K562 (cell line): ENCODE data around the gene ADAMTS2. TPM values are rescaled to one million over a fixed set of nuclear protein-coding genes. Genes with fewer than 3 reads are reported as not detected.

Experiments
- ATAC-seq: fragments of 200-7000 bp; cut with Tn5 transposase; 3 replicates; pipeline ENCODE4 v1.9.1; 2020; ENCODE audit warnings: moderate library complexity
- BruUV-seq: library from RNA; stranded (reverse); fragments of 400-500 nt; replicated peaks from 2 replicates; lab custom pipeline; 2021; lab: Mats Ljungman, UMichigan
- CTCF ChIA-PET: fragments of 300-600 bp; formaldehyde crosslinking; extraction: SDS; loops from one replicate; lab custom pipeline; 2021; ENCODE audit warnings: low intra/inter-chr PET ratio; lab: Yijun Ruan, JAX
- POLR2A ChIA-PET: fragments of 300-600, 350-650 bp; sonication (Branson Sonifier 250); formaldehyde crosslinking; extraction: SDS; loops from one replicate; lab custom pipeline; 2021; ENCODE audit warnings: antibody characterized with exemption, inconsistent platforms; lab: Yijun Ruan, JAX
- DNase-seq, 4 experiments: peaks; one replicate each; pipeline versions ENCODE4 v3.0.0 to v3.0.0-alpha.2; 2011 to 2018; ENCODE audit warnings: low spot score in 3 of 4, mixed read lengths in 3 of 4; ENCODE audit errors: extremely low read depth in 1 of 4
- FAIRE-seq: peaks from 2 replicates; lab custom pipeline; 2011; peaks lifted over from hg19 to GRCh38; lab: Jason Lieb, UNC
- H2AFZ ChIP-seq: 2 replicates; pipeline ENCODE4 v1.6.0; 2011; ENCODE audit warnings: low read depth, low read length, control low read depth, inconsistent platforms
- H3K27ac ChIP-seq: fragments of 200-600 bp; 3 replicates; pipeline ENCODE4 v1.8.0; 2011; ENCODE audit warnings: low read depth, mild to moderate bottlenecking, control low read depth, inconsistent platforms, low read length, moderate library complexity, mixed read lengths; ENCODE audit errors: extremely low read depth
- H3K27me3 ChIP-seq, 2 experiments: fragments of 300-600 bp in 1 of 2; 2 replicates in 1 of 2; 3 replicates in 1 of 2; pipeline versions ENCODE4 v1.6.0 to v1.8.0; 2011; ENCODE audit warnings: inconsistent platforms in 2 of 2, low read length in 2 of 2, mild to moderate bottlenecking in 1 of 2, mixed read lengths in 1 of 2, moderate library complexity in 1 of 2; ENCODE audit not compliant: control insufficient read depth in 2 of 2, insufficient read depth in 2 of 2
- H3K36me3 ChIP-seq: fragments of 300-600 bp; 3 replicates; pipeline ENCODE4 v1.8.0; 2011; ENCODE audit warnings: mild to moderate bottlenecking, low read length, inconsistent platforms; ENCODE audit not compliant: control insufficient read depth, insufficient read depth
- H3K4me1 ChIP-seq, 2 experiments: fragments of 200-600 bp in 1 of 2; replicated peaks in 1 of 2; 2 replicates in 1 of 2; 3 replicates in 1 of 2; pipeline versions ENCODE4 v1.5.1 to v1.8.0; 2011; ENCODE audit warnings: inconsistent platforms in 2 of 2, low read length in 2 of 2, mild to moderate bottlenecking in 1 of 2, mixed read lengths in 1 of 2, moderate library complexity in 1 of 2; ENCODE audit not compliant: control insufficient read depth in 2 of 2, insufficient read depth in 2 of 2
- H3K4me2 ChIP-seq: 2 replicates; pipeline ENCODE4 v1.6.1; 2011; ENCODE audit warnings: low read length, control low read depth, inconsistent platforms, mixed read lengths; ENCODE audit not compliant: insufficient read depth
- H3K4me3 ChIP-seq: fragments of 200-600 bp; sonication (generic), shearing (Covaris generic); 2 replicates; pipeline ENCODE4 v1.5.1; 2016; ENCODE audit warnings: control low read depth, inconsistent platforms
- H3K79me2 ChIP-seq: fragments of 200-600 bp; 3 replicates; pipeline ENCODE4 v1.8.0; 2011; ENCODE audit warnings: low read length, inconsistent platforms; ENCODE audit not compliant: control insufficient read depth, insufficient read depth
- H3K9ac ChIP-seq, 2 experiments: 2 replicates each; pipeline versions ENCODE4 v1.6.0 to v1.6.1; 2011; ENCODE audit warnings: low read depth in 2 of 2, low read length in 2 of 2, control low read depth in 1 of 2, inconsistent platforms in 1 of 2, mild to moderate bottlenecking in 1 of 2, mixed read lengths in 1 of 2; ENCODE audit not compliant: insufficient read depth in 1 of 2
- H3K9me1 ChIP-seq: one replicate; pipeline ENCODE4 v1.6.0; 2011; ENCODE audit warnings: inconsistent platforms, mild to moderate bottlenecking, low read length, moderate library complexity; ENCODE audit not compliant: control insufficient read depth, insufficient read depth
- H3K9me3 ChIP-seq: replicated peaks from 2 replicates; pipeline ENCODE4 v1.5.1; 2011; ENCODE audit warnings: low read depth, low read length, inconsistent platforms; ENCODE audit not compliant: control insufficient read depth, insufficient read depth
- H4K20me1 ChIP-seq: replicated peaks from 2 replicates; pipeline ENCODE4 v1.6.1; 2011; ENCODE audit warnings: low read length, inconsistent platforms, mixed read lengths; ENCODE audit not compliant: control insufficient read depth, insufficient read depth
- CCNT2 ChIP-seq: IDR thresholded peaks from 2 replicates; pipeline ENCODE4 v1.6.1; 2011; ENCODE audit warnings: borderline replicate concordance, low read depth, mild to moderate bottlenecking, moderate library complexity, mixed read lengths, low read length; ENCODE audit not compliant: insufficient read length; ENCODE audit errors: extremely low read depth
- KDM2B ChIP-seq: fragments of 250-450 bp; sonication (Bioruptor Pico); IDR thresholded peaks from 2 replicates; pipeline ENCODE4 v1.8.0; 2021; ENCODE audit warnings: mild to moderate bottlenecking, moderate library complexity
- RCOR1 ChIP-seq, 2 experiments: IDR thresholded peaks; 2 replicates each; pipeline ENCODE4 v1.6.1; 2012; ENCODE audit warnings: low read depth in 2 of 2, low read length in 2 of 2, borderline replicate concordance in 1 of 2, improper control_type of control experiment in 1 of 2
- SFPQ ChIP-seq: fragments of 200-400 bp; formaldehyde crosslinking; IDR thresholded peaks from 2 replicates; pipeline ENCODE4 v1.6.1; 2017; ENCODE audit warnings: mild to moderate bottlenecking, low read depth, low read length, moderate library complexity
- SRSF3 ChIP-seq: fragments of 200-400 bp; formaldehyde crosslinking; IDR thresholded peaks from 2 replicates; pipeline ENCODE4 v1.6.1; 2016; ENCODE audit warnings: mild to moderate bottlenecking, low read length, moderate library complexity; ENCODE audit not compliant: insufficient read depth
- TARDBP ChIP-seq: fragments of 450-650 bp; IDR thresholded peaks from 2 replicates; pipeline ENCODE4 v1.6.1; 2016
- TBL1XR1 ChIP-seq, 2 experiments: IDR thresholded peaks; 2 replicates each; pipeline ENCODE4 v1.6.1; 2012; ENCODE audit warnings: improper control_type of control experiment in 2 of 2, low read length in 2 of 2, mild to moderate bottlenecking in 1 of 2
- WGBS: fragments of 100-300 bp; shearing (Covaris generic); methylation state at CpG from one replicate; pipeline ENCODE4 v1.1.6; 2016; ENCODE audit warnings: low coverage, mixed read lengths; ENCODE audit not compliant: insufficient coverage; ENCODE audit errors: missing lambda C conversion rate; 5-methylcytosine and 5-hydroxymethylcytosine counted together
- in situ Hi-C: fragments of 300-500 bp; cut with MboI; formaldehyde crosslinking; loops from 4 replicates; pipeline ENCODE4 v1.15.0; 2018; ENCODE audit warnings: inconsistent platforms, mixed read lengths
- intact Hi-C: fragments of 100-400 bp; cut with micrococcal nuclease; formaldehyde crosslinking; loops from 2 replicates; pipeline ENCODE4 v1.14.2; 2022
- polyA plus RNA-seq, 8 experiments: library from polyadenylated mRNA; depleted of rRNA in 4 of 8; stranded (reverse) in 5 of 8; unstranded in 3 of 8; fragments of >200 nt; fragmentation: Nextera tagmentation in 2 of 8; fragmentation: Illumina TruSeq in 1 of 8; extraction: Ambion mirVana in 2 of 8; extraction: Trizol in 1 of 8; gene quantifications; 2 replicates each; pipeline versions ENCODE4 v1.2.1 to v1.2.3, GENCODE V29; 2011 to 2014; ENCODE audit warnings: inconsistent platforms in 1 of 8, missing spikeins in 1 of 8
- total RNA-seq, 7 experiments: library from RNA; depleted of rRNA in 6 of 7; stranded (reverse); fragments of >200 nt in 6 of 7; fragmentation: Illumina TruSeq in 2 of 7; extraction: Trizol in 2 of 7; gene quantifications; 2 replicates each; pipeline versions ENCODE4 v1.2.1 to v1.2.3, GENCODE V29; 2011 to 2021; ENCODE audit warnings: low replicate concordance in 1 of 7

The ADAMTS2 gene
- total and polyA plus RNA-seq, 9 of the 15 experiments (the other 6 are each of a cell fraction or from before 2014, with no cell fraction given): not detected

DNA sequence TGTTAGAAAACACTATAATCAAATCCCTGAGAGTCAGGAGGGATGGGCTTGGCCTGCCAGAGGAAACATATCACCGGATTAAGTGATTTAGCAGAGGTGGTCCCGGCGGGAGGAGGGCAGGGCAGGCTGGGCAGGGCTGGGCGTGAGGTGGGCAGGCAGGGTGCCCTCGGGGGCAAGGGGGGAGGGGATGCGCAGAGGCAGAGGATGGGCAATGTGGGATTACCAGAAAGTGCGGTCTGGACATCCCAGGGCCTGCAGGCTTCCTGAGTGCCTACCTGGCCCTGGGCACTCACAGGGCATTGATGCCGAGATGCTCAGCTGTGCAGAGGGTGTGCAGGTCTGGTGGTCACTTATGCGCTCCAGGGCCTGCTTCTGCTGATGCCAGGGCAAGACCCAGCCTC is 115.2 kb downstream of the ADAMTS2 start:
- no TSS peak for BruUV-seq
- H3K9ac ChIP-seq: no peak overlapping the region
- TF ChIP-seq CCNT2 (no peak), TBL1XR1 (IDR thresholded peaks at IDR 0.05; ENCODE audit: low read length in 2 of 2) (no peak), SFPQ (no peak), RCOR1 (IDR thresholded peaks at IDR 0.05; ENCODE audit: borderline replicate concordance in 1 of 2, low read depth in 2 of 2, low read length in 2 of 2) (no peak), KDM2B (CRISPR knock-in tag) (no peak), TARDBP (no peak), SRSF3 (no peak)
- ATAC-seq (no peak), DNase-seq (no peak), FAIRE-seq (no peak)
- no peak overlapping the region for H3K4me2 ChIP-seq
- 5% methylated on average over 8 of the region's 9 CpGs for WGBS
- in situ Hi-C loops: no loop called here
- H4K20me1 ChIP-seq: peaks cover 4% of the 10 kb centered on the region
- no peak overlapping the region for H3K27ac ChIP-seq
- H3K36me3 ChIP-seq: no peaks in the 10 kb centered on the region
- H3K4me3 ChIP-seq: no peak overlapping the region
- peaks cover 21 to 70% of the 10 kb centered on the region in 2 experiments; a peak in 3 of 5 replicates for H3K27me3 ChIP-seq
- POLR2A ChIA-PET: interaction anchor here (0.6 kb wide), 1 partner anchor 55 kb away, joined by 3 read pairs; no protein-coding TSS in a partner anchor
- H3K79me2 ChIP-seq: no peaks in the 10 kb centered on the region
- no peaks in the 10 kb centered on the region for H3K4me1 ChIP-seq
- H2AFZ ChIP-seq: no peak overlapping the region
- H3K9me3 ChIP-seq: no peaks in the 10 kb centered on the region
- no peaks in the 10 kb centered on the region for H3K9me1 ChIP-seq
- intact Hi-C loops: no loop called here
- CTCF ChIA-PET: no interaction called here
